Measurements from ENCODE around the gene GOLT1B.

GOLT1B gene

DNA sequence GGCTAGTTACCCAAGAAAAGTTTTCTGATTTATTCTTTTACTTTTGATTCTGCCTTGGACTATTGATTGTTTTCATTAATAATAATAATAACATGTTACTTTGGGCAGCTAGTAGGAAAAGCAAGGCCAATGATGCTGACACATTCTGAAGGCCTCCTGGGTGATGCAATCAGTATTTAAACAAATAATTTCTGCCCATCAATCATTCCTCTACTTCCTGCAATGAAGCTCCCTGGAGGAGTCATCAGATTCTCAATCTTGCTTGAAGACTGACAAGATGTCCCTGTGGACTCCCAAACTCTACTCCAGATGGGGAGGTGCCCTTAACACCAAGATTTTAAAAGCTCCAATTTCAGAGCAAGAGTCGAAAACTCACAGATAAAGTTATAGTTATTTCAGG is 24.5 kb downstream of the GOLT1B start, which contains the start of gene SPX:
Gene SPX, plus strand, starts transcription at position 244 of the 400 bp plus-strand sequence. CDS start 177 bp downstream, outside the sequence.
- Histone ChIP-seq H3K4me3 (ENCODE audit: low read length) (peak within 1 kb of the TSS; percentile 85), H3K9me3 (ENCODE audit: insufficient read depth, low read depth, low read length) (no peaks in the 10 kb centered on the region; the same call in 1 of the 2 replicates), H3K27me3 (ENCODE audit: insufficient read depth, low read length) (peaks cover 43% of the 10 kb centered on the region)

DNA sequence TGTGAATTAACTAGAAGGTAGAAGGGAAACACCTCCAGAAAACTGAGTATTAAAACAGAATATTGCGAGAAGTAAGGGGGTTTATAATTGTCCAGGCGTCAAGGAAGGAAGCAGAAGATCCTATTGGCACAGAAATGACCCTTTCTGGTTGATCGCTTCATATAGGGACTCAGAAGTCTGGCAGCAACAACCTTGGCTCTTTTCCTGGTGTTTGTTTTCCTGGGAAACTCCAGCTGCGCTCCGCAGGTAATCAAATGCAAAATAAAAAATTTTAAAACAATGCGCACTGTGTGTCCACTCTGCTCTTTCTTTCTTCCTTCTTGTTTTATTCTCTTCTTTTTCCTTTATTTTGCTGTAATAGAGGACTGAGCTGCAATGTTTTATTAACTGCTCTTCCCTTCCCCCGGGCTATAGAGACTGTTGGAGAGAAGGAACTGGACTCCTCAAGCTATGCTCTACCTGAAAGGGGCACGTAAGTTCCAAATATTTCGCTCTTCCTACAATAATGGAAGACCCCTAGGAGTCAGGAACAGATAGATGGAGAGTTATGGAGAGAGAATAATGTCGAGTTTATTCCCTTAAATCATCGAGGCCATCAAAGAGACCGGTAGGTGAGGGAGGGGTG is 25.2 kb downstream of the GOLT1B start:
- Histone ChIP-seq H3K27me3 (ENCODE audit: insufficient read depth, low read length) (peaks cover 50% of the 10 kb centered on the region), H3K9me3 (ENCODE audit: insufficient read depth, low read depth, low read length) (no peaks in the 10 kb centered on the region; the same call in 1 of the 2 replicates), H3K4me3 (ENCODE audit: low read length) (peak overlapping the region; percentile 85), H3K4me1 (ENCODE audit: insufficient read depth, low read length) (peaks cover 2% of the 10 kb centered on the region; the same call in 1 of the 2 replicates), H3K9ac (ENCODE audit: low read depth, low read length) (peak overlapping the region; percentile 65; the same call in 1 of the 2 replicates), H3K27ac (ENCODE audit: low read length) (no peak overlapping the region), H3K36me3 (ENCODE audit: insufficient read depth, low read depth, low read length) (no peaks in the 10 kb centered on the region)

More for the DNA sequence above, 24.5 kb downstream of the GOLT1B start, which contains the start of gene SPX:
- H3K36me3 ChIP-seq (ENCODE audit: insufficient read depth, low read depth, low read length): no peaks in the 10 kb centered on the region
- H3K27ac ChIP-seq (ENCODE audit: low read length): no peak within 1 kb of the TSS
- H3K4me1 ChIP-seq (ENCODE audit: insufficient read depth, low read length): peaks cover 2% of the 10 kb centered on the region; the same call in 1 of the 2 replicates
- H3K9ac ChIP-seq (ENCODE audit: low read depth, low read length): peak within 1 kb of the TSS; percentile 65; the same call in 1 of the 2 replicates

DNA sequence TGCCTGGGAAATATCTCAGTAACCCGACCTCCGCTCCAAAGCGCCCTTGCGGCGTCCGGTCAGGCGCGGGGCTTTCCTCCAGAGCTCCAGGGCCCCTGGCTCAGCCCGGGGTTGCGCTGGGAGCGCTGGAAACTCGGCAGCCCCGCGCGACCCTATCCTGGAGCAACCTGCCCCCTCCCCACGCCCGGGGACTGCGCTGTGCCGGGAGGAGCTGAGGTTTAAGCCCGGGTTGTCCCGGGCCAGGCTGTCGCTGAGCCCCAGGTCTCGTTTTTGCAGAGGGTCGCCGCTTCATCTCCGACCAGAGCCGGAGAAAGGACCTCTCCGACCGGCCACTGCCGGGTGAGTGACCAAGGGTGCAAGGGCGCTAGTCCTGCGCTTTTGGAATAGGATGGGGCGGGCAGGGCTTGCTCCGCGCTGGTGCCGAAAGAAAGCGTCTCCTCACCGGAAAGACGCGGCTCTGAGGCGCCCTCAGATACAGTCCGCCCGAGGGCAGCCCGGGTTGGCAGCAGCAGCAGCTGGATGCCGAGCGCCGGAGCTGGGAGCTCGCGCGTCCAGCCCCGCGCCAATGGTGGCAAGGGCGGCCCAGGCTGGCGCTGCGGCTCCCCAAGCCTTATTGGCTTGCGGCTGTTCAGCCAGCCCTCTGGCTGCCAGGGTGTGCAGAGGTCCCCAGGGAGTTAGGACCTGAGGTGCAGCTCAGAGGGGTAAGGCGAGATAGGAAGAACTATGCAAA is 26.0 kb downstream of the GOLT1B start:
- Histone ChIP-seq H3K27me3 (ENCODE audit: insufficient read depth, low read length) (peaks cover 50% of the 10 kb centered on the region), H3K27ac (ENCODE audit: low read length) (no peak overlapping the region), H3K4me1 (ENCODE audit: insufficient read depth, low read length) (peaks cover 2% of the 10 kb centered on the region; the same call in 1 of the 2 replicates), H3K9me3 (ENCODE audit: insufficient read depth, low read depth, low read length) (no peaks in the 10 kb centered on the region; the same call in 1 of the 2 replicates), H3K4me3 (ENCODE audit: low read length) (peak overlapping the region; percentile 85), H3K36me3 (ENCODE audit: insufficient read depth, low read depth, low read length) (no peaks in the 10 kb centered on the region), H3K9ac (ENCODE audit: low read depth, low read length) (peak overlapping the region; percentile 65; the same call in 1 of the 2 replicates)

DNA sequence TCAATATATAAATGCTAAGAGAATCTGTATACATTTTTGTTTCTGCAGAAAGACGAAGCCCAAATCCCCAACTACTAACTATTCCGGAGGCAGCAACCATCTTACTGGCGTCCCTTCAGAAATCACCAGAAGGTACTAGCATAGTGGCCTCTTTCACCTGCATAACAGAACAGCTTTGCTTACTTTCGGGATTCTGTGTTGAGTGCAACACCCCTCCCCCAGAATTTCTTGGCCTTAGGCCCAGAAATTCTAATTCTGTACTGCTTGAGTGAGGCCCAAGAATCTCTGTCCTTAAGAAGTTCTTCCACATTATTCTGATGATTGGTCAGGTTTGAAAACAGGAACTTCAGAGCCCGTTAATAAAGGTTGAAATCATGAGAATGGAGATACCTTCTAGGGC is 27.4 kb downstream of the GOLT1B start:
- Histone ChIP-seq H3K9me3 (ENCODE audit: insufficient read depth, low read depth, low read length) (no peaks in the 10 kb centered on the region), H3K4me1 (ENCODE audit: insufficient read depth, low read length) (peaks cover 2% of the 10 kb centered on the region; the same call in 1 of the 2 replicates), H3K27ac (ENCODE audit: low read length) (no peak overlapping the region), H3K4me3 (ENCODE audit: low read length) (no peak overlapping the region), H3K27me3 (ENCODE audit: insufficient read depth, low read length) (peaks cover 50% of the 10 kb centered on the region), H3K36me3 (ENCODE audit: insufficient read depth, low read depth, low read length) (no peaks in the 10 kb centered on the region), H3K9ac (ENCODE audit: low read depth, low read length) (no peak overlapping the region)

DNA sequence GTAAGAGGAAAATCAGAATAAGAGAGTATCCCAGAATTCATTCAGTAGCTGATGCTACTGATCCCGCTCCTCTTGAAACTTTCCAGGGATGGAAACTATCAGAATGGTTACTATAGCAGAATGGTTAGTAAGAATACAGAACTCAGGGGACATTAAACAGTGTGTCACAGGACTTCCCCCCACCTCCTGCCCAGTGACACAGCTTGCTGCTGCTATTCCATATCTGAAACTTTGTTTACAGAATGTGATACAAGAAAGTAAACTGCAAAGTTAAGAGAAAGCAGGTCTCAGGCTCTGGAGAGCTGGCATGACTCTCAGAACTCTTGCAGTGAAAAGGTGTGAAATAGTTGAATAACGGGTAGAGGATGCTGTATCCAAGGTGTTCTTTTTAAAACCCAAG is 27.9 kb downstream of the GOLT1B start:
- no peak overlapping the region for H3K27ac ChIP-seq (ENCODE audit: low read length)
- H3K4me3 ChIP-seq (ENCODE audit: low read length): no peak overlapping the region
- no peaks in the 10 kb centered on the region for H3K9me3 ChIP-seq (ENCODE audit: insufficient read depth, low read depth, low read length)
- H3K4me1 ChIP-seq (ENCODE audit: insufficient read depth, low read length): peaks cover 2% of the 10 kb centered on the region; the same call in 1 of the 2 replicates
- H3K36me3 ChIP-seq (ENCODE audit: insufficient read depth, low read depth, low read length): no peaks in the 10 kb centered on the region
- H3K27me3 ChIP-seq (ENCODE audit: insufficient read depth, low read length): peaks cover 50% of the 10 kb centered on the region
- H3K9ac ChIP-seq (ENCODE audit: low read depth, low read length): no peak overlapping the region

DNA sequence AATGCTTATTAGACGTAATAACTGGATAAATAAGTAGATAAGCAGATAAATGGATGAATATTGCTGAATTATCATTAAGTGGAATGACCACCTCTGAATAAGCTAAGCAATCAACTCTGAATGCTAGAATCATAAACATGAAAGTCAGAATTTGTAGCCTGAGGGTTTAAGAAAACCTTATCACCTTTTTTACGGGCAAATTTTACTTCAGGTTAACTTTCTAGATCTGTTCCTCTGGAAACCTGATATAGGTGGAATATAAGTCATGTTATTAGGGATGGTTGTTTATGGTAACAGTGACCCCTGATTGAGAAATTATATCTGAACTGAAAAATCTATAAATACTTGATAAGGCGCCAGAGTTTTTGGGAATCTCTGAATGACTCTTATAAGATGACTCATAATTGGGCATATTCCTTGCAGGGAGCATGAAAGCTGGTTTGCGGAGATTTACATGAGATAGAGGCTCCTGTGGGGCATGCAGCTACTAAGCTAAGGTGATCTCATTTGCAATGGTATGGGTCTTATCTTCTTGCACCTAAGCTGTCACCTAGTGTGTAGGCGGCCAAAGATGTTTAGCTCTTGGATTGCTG is 36.6 kb downstream of the GOLT1B start:
- no peak overlapping the region for H3K27ac ChIP-seq (ENCODE audit: low read length)
- no peaks in the 10 kb centered on the region for H3K4me1 ChIP-seq (ENCODE audit: insufficient read depth, low read length)
- no peak overlapping the region for H3K9ac ChIP-seq (ENCODE audit: low read depth, low read length)
- no peak overlapping the region for H3K4me3 ChIP-seq (ENCODE audit: low read length)
- no peaks in the 10 kb centered on the region for H3K27me3 ChIP-seq (ENCODE audit: insufficient read depth, low read length)
- no peaks in the 10 kb centered on the region for H3K36me3 ChIP-seq (ENCODE audit: insufficient read depth, low read depth, low read length)
- no peaks in the 10 kb centered on the region for H3K9me3 ChIP-seq (ENCODE audit: insufficient read depth, low read depth, low read length)

DNA sequence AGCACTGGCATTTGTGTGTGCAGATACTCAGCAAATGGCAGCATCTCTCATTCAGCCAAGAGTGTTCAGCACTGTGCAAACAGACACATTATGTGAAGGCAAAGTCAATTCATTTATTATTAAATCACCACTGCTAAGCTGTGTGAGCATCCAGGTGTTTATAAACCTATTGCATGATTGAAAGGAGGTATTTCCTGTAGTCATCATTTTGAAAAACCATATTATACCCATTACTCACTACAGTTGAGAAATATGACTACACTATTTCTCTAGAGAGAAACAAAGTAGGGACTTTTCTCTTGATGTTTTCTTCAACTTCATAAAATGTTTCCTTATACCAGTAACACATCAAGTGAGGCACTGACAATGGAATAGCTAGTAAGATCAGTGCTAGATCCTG is 38.2 kb downstream of the GOLT1B start:
- H3K4me1 ChIP-seq (ENCODE audit: insufficient read depth, low read length): no peaks in the 10 kb centered on the region
- H3K9ac ChIP-seq (ENCODE audit: low read depth, low read length): no peak overlapping the region
- H3K27me3 ChIP-seq (ENCODE audit: insufficient read depth, low read length): no peaks in the 10 kb centered on the region
- H3K27ac ChIP-seq (ENCODE audit: low read length): no peak overlapping the region
- no peaks in the 10 kb centered on the region for H3K36me3 ChIP-seq (ENCODE audit: insufficient read depth, low read depth, low read length)
- no peak overlapping the region for H3K4me3 ChIP-seq (ENCODE audit: low read length)
- H3K9me3 ChIP-seq (ENCODE audit: insufficient read depth, low read depth, low read length): no peaks in the 10 kb centered on the region

DNA sequence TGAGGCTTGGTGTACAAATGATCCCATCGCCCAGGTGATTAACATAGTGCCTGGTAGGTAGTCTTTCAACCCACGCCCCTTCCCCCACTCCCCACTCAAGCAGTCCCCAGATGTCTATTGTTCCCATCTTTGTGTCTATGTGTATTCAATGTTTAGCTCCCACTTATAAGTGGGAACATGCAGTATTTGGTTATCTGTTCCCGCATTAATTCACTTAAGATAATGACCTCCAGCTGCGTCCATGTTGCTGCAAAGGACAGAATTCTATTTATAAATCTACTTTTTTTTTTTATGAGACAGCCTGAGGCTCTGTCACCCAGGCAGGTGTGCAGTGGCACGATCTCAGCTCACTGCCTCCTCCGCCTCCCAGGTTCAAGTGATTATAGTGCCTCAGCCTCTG is 40.2 kb downstream of the GOLT1B start:
- no peaks in the 10 kb centered on the region for H3K4me1 ChIP-seq (ENCODE audit: insufficient read depth, low read length)
- H3K9ac ChIP-seq (ENCODE audit: low read depth, low read length): no peak overlapping the region
- H3K36me3 ChIP-seq (ENCODE audit: insufficient read depth, low read depth, low read length): no peaks in the 10 kb centered on the region
- H3K9me3 ChIP-seq (ENCODE audit: insufficient read depth, low read depth, low read length): no peaks in the 10 kb centered on the region
- H3K27ac ChIP-seq (ENCODE audit: low read length): no peak overlapping the region
- no peaks in the 10 kb centered on the region for H3K27me3 ChIP-seq (ENCODE audit: insufficient read depth, low read length)
- no peak overlapping the region for H3K4me3 ChIP-seq (ENCODE audit: low read length)

DNA sequence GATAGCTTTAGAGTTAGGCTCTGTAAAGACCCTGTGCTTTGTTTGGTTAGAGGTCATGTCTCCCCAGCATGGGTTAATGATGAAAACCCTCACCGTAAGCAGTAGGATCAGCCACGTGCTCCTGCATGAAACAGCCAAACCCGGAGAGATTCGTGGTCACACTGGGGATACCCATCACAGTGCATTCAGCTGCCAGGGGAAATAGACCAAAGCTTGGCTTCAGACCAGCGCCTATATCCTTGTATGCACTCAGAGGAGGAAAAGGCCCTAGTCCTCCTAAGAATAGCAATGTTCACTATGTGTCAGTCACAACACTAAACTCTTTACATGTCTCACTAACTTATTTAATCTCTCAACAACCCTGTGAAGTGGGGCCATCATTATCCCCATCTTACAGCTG is 40.8 kb downstream of the GOLT1B start:
- Histone ChIP-seq H3K9ac (ENCODE audit: low read depth, low read length) (no peak overlapping the region), H3K4me1 (ENCODE audit: insufficient read depth, low read length) (no peaks in the 10 kb centered on the region), H3K9me3 (ENCODE audit: insufficient read depth, low read depth, low read length) (no peaks in the 10 kb centered on the region), H3K27ac (ENCODE audit: low read length) (no peak overlapping the region), H3K4me3 (ENCODE audit: low read length) (no peak overlapping the region), H3K36me3 (ENCODE audit: insufficient read depth, low read depth, low read length) (no peaks in the 10 kb centered on the region), H3K27me3 (ENCODE audit: insufficient read depth, low read length) (no peaks in the 10 kb centered on the region)

DNA sequence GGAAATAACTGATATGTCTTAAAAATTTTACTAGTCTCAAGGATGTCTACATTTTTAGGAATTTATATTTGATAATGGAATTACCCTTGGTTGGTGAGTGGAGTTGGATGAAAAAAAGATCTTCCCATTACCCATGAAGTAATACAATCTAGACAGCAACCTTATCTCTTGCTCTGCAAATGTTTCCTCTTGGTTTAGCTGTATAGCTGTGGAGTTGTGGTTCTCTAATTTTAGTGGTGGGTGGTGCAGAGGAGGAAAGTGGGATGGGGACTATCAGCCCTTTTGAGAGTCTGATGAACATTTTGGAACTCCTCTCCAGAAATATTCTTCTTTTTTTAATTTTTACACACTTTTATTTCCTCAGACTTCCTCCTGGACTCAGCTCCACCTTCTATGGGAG is 41.6 kb downstream of the GOLT1B start:
- H3K4me1 ChIP-seq (ENCODE audit: insufficient read depth, low read length): no peaks in the 10 kb centered on the region
- no peaks in the 10 kb centered on the region for H3K9me3 ChIP-seq (ENCODE audit: insufficient read depth, low read depth, low read length)
- H3K27ac ChIP-seq (ENCODE audit: low read length): no peak overlapping the region
- H3K36me3 ChIP-seq (ENCODE audit: insufficient read depth, low read depth, low read length): no peaks in the 10 kb centered on the region
- no peaks in the 10 kb centered on the region for H3K27me3 ChIP-seq (ENCODE audit: insufficient read depth, low read length)
- no peak overlapping the region for H3K9ac ChIP-seq (ENCODE audit: low read depth, low read length)
- H3K4me3 ChIP-seq (ENCODE audit: low read length): no peak overlapping the region

DNA sequence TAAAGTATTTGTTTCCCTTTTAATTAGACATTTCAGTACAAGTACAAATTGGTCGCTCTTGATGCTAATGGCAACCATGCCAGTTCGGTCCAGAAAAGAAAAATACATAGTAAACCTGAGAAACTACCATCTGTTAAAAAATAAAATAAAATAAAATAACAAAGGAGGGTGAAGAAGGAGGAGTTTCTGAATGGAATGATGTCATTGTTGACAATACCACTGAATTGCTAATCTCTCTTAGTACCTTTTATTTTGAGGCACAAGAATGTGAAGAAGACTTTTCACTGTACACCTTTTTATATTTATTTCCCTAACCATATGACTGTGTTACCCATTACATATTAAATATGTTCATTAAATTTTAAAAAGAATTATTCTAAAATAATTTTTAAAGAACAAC is 44.0 kb downstream of the GOLT1B start:
- Histone ChIP-seq H3K9me3 (ENCODE audit: insufficient read depth, low read depth, low read length) (no peaks in the 10 kb centered on the region), H3K27ac (ENCODE audit: low read length) (no peak overlapping the region), H3K27me3 (ENCODE audit: insufficient read depth, low read length) (no peaks in the 10 kb centered on the region), H3K9ac (ENCODE audit: low read depth, low read length) (no peak overlapping the region), H3K4me3 (ENCODE audit: low read length) (no peak overlapping the region), H3K4me1 (ENCODE audit: insufficient read depth, low read length) (no peaks in the 10 kb centered on the region), H3K36me3 (ENCODE audit: insufficient read depth, low read depth, low read length) (no peaks in the 10 kb centered on the region)

All from iPS-20b (cell line).